ENCODE measurements around the gene IL17D.

IL17D gene

GRCh38 chr13:20666948-20667347, 36.6 kb upstream of the IL17D start:
- no peaks in the 10 kb centered on the region for H3K4me1 ChIP-seq (ENCODE audit: insufficient read depth, poor library complexity, severe bottlenecking)
- no peak for DNase-seq (ENCODE audit: low spot score)
- TF ChIP-seq CTCF (IDR thresholded peaks at IDR 0.05; ENCODE audit: poor library complexity, severe bottlenecking): no peak
- no peak overlapping the region for H3K4me3 ChIP-seq (ENCODE audit: severe bottlenecking)
- no peaks in the 10 kb centered on the region for H3K9me3 ChIP-seq (ENCODE audit: severe bottlenecking)
- H3K27me3 ChIP-seq (ENCODE audit: insufficient read depth, poor library complexity, severe bottlenecking): no peaks in the 10 kb centered on the region
- H3K36me3 ChIP-seq (ENCODE audit: low read depth): no peaks in the 10 kb centered on the region; the same call in 1 of the 2 replicates
- H3K27ac ChIP-seq (ENCODE audit: poor library complexity, severe bottlenecking): no peak overlapping the region
- no peak for ATAC-seq (ENCODE audit: low read depth)

DNA sequence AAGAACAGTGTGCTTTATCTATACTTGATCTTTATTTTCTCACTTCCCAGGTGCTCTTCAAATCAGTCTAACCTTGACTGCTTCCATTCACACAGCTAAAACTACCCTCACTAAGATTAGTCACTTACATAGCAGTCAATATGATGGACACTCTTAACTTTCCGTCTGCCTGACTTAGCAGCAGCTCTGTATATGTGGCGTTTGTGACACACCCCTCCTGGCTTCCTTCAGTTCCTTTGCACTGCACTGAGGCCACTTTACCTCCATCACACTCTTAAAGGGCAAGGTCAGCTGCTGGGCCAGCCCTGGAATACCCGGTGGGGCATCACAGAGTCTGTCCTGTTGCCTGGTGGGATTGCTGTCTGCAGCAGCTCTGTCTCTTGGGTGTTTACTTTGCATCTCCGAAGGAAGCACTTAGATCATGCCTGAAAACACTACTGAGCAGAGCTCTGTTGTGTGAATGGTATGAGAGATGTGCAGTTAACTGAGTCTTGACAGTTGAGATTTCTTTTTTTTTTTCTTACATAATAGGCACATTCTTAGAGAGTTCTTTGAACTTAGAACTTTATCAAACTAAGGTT, 35.6 kb upstream of the IL17D start:
- DNase-seq (ENCODE audit: low spot score) (no peak), ATAC-seq (ENCODE audit: low read depth) (no peak)
- Histone ChIP-seq H3K36me3 (ENCODE audit: low read depth) (no peaks in the 10 kb centered on the region; the same call in 1 of the 2 replicates), H3K4me3 (ENCODE audit: severe bottlenecking) (no peak overlapping the region), H3K27me3 (ENCODE audit: insufficient read depth, poor library complexity, severe bottlenecking) (no peaks in the 10 kb centered on the region), H3K27ac (ENCODE audit: poor library complexity, severe bottlenecking) (no peak overlapping the region), H3K9me3 (ENCODE audit: severe bottlenecking) (no peaks in the 10 kb centered on the region), H3K4me1 (ENCODE audit: insufficient read depth, poor library complexity, severe bottlenecking) (no peaks in the 10 kb centered on the region)
- TF ChIP-seq CTCF (IDR thresholded peaks at IDR 0.05; ENCODE audit: poor library complexity, severe bottlenecking): no peak

DNA sequence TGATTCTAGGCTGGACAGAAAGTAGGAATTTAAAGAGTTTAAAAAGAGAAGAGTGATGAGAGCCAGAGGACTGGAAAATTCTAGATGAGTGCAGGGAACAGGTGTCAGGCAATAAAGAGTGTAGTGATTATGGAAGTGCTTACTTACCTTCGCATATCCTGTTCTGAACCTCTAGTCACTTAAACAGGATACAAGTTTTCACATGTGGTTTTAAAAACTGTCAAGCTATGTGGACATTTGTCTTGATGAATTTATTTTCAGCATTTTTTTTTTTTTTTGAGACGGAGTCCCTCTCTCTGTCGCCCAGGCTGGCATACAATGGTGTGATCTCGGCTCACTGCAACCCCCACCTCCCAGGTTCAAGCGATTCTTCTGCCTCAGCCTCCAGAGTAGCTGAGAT, 34.3 kb upstream of the IL17D start:
- no peaks in the 10 kb centered on the region for H3K9me3 ChIP-seq (ENCODE audit: severe bottlenecking)
- H3K4me1 ChIP-seq (ENCODE audit: insufficient read depth, poor library complexity, severe bottlenecking): no peaks in the 10 kb centered on the region
- H3K4me3 ChIP-seq (ENCODE audit: severe bottlenecking): no peak overlapping the region
- ATAC-seq (ENCODE audit: low read depth) (no peak), DNase-seq (ENCODE audit: low spot score) (no peak)
- no peak for TF ChIP-seq CTCF (IDR thresholded peaks at IDR 0.05; ENCODE audit: poor library complexity, severe bottlenecking)
- H3K27me3 ChIP-seq (ENCODE audit: insufficient read depth, poor library complexity, severe bottlenecking): no peaks in the 10 kb centered on the region
- no peaks in the 10 kb centered on the region for H3K36me3 ChIP-seq (ENCODE audit: low read depth)
- H3K27ac ChIP-seq (ENCODE audit: poor library complexity, severe bottlenecking): no peak overlapping the region

GRCh38 chr13:20671789-20672188, 31.7 kb upstream of the IL17D start:
- Histone ChIP-seq H3K36me3 (ENCODE audit: low read depth) (no peaks in the 10 kb centered on the region), H3K27ac (ENCODE audit: poor library complexity, severe bottlenecking) (no peak overlapping the region), H3K9me3 (ENCODE audit: severe bottlenecking) (no peaks in the 10 kb centered on the region), H3K4me3 (ENCODE audit: severe bottlenecking) (no peak overlapping the region), H3K27me3 (ENCODE audit: insufficient read depth, poor library complexity, severe bottlenecking) (no peaks in the 10 kb centered on the region), H3K4me1 (ENCODE audit: insufficient read depth, poor library complexity, severe bottlenecking) (no peaks in the 10 kb centered on the region)
- DNase-seq (ENCODE audit: low spot score) (no peak), ATAC-seq (ENCODE audit: low read depth) (no peak)
- no peak for TF ChIP-seq CTCF (IDR thresholded peaks at IDR 0.05; ENCODE audit: poor library complexity, severe bottlenecking)

- no peak overlapping the region for H3K27ac ChIP-seq (ENCODE audit: poor library complexity, severe bottlenecking)
- DNase-seq (ENCODE audit: low spot score): no peak
Measured at GRCh38 chr13:20672772-20673171, 30.7 kb upstream of the IL17D start.

More at GRCh38 chr13:20672772-20673171, 30.7 kb upstream of the IL17D start:
- TF ChIP-seq CTCF (IDR thresholded peaks at IDR 0.05; ENCODE audit: poor library complexity, severe bottlenecking): no peak
- Histone ChIP-seq H3K9me3 (ENCODE audit: severe bottlenecking) (no peaks in the 10 kb centered on the region), H3K27me3 (ENCODE audit: insufficient read depth, poor library complexity, severe bottlenecking) (no peaks in the 10 kb centered on the region), H3K4me3 (ENCODE audit: severe bottlenecking) (no peak overlapping the region), H3K36me3 (ENCODE audit: low read depth) (no peaks in the 10 kb centered on the region), H3K4me1 (ENCODE audit: insufficient read depth, poor library complexity, severe bottlenecking) (no peaks in the 10 kb centered on the region)
- ATAC-seq (ENCODE audit: low read depth): no peak
